8988T (cell line): ENCODE results near the gene STARD3NL.
"Not testable (repeated sequence)": the region's sequence is repeated elsewhere in the genome, so short reads cannot be mapped to it uniquely, and the experiment has no call there.

ENCODE experiments used
- DNase-seq: peaks from one replicate; pipeline ENCODE4 v3.0.0; 2011

Gene STARD3NL

DNA sequence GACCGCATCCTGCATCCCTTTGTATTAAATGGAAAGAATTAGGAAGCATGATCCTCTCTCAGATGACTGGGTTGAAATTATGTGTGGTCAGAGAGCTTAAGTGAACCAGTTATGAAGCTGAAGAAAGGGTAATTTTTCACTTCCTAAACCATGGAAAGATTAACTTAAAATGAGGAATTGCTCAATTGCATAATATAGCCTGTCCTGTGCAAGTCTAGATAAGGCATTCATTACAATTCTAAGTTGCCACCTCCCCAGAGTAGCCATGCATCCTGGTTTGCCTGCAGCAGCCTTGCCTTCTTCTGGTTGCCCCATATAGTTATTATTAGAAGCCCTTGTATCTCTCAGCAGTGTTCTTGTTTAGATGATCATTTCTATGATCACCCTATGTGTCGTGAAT lies 45.3 kb downstream of the STARD3NL start:
- no peak for DNase-seq

DNA sequence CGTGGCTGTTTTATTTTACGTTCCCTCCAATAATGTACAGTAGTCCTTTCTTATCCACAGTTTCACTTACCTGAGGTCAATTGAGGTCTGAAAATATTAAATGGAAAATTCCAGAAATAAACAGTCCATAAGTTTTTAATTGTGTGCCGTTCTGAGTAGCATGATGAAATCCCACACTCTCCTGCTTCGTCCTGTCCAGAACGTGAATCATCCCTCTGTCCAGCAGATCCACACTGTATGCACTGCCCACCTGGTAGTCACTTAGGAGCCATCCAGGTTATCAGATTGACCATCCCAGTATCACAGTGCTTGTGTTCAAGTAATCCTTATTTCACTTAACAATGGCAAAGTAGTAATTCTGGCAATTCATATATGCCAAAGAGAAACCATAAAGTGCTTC lies 46.3 kb downstream of the STARD3NL start:
- DNase-seq, result no peak

GRCh38 chr7:38229386-38229785 lies 51.3 kb downstream of the STARD3NL start:
- no peak for DNase-seq

GRCh38 chr7:38229884-38230642 lies 52.0 kb downstream of the STARD3NL start:
- no peak for DNase-seq

GRCh38 chr7:38232502-38233366 lies 54.7 kb downstream of the STARD3NL start:
- no peak for DNase-seq

GRCh38 chr7:38234759-38235158 lies 56.7 kb downstream of the STARD3NL start:
- not testable (repeated sequence) for DNase-seq

- DNase-seq, result no peak
Observed at GRCh38 chr7:38235606-38236005, 57.6 kb downstream of the STARD3NL start.

- not testable (repeated sequence) for DNase-seq
Observed at GRCh38 chr7:38239129-38239528, 61.1 kb downstream of the STARD3NL start.

GRCh38 chr7:38241071-38241470 lies 63.0 kb downstream of the STARD3NL start:
- no peak for DNase-seq

DNA sequence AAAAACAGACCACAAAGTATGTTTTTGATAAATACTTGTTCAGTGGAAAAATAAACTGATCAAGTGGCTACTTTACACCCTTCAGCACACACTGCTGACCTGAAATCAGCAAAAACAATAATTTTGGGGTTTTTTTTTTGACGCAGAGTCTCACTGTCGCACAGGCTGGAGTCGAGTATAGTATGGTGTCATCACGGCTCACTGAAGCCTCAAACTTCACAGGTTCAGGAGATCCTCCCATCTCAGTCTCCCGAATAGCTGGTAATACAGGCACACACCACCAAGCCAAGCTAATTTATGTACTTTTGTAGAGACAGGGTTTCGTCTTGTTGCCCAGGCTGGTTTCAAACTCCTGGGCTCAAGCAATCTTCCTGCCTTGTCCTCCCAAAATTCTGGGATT lies 64.8 kb downstream of the STARD3NL start:
- DNase-seq, result no peak

DNA sequence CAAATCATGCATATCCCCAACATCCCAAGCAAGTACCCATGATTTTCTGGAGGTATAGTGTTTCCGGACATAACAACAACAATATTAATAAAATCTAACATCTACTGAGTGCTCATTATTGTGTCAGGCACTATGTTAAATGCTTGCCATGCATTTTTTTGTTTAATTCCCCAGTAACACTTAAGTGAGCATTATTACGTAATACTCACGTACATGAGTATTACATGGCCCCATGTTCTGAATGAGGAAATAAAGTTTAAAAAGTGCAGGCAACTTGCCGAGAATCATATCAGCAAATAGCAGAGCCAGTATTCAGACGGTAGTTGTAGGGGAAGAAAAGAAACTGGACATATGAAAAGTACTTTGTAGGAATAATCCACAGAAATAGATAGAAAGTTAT lies 65.3 kb downstream of the STARD3NL start:
- not testable (repeated sequence) for DNase-seq

DNA sequence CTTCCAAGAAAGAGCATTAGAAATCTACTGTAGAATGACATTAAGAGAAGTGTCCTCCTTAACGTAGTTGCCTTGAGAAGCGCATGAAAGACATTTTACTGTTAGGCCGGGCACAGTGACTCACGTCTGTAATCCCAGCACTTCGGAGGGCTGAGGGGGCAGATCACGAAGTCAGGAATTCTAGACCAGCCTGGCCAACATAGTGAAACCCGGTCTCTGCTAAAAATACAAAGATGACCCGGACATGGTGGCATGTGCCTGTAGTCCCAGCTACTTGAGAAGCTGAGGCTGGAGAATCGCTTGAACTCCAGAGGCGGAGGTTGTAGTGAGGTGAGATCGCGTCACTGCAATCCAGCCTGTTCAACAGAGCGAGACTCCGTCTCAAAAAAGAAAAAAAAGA lies 66.5 kb downstream of the STARD3NL start:
- no peak for DNase-seq

GRCh38 chr7:38245409-38245977 lies 67.4 kb downstream of the STARD3NL start:
- no peak for DNase-seq

DNA sequence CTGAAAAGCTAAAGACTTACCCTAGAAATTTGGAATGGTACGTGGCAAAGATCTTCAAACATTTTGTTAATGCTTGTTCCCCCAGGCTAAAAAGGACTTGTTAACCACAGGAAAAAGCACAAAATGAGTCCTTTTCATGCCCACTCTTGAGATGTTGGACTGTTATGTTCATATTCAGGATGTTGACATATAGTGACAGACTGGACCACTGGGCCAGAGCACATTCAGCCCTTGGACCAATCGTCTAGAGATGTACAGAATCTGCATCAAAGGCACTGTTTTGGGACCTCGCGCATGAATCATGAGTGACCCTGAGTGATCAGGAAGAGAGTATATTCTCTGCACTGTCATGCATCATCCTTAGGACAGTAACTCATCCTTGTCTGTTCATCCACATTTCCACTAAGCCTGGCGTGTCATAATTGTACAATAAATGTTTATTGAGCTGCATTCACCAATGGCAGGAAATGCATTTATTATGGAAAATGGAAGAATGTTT lies 70.1 kb downstream of the STARD3NL start:
- DNase-seq, result no peak

- DNase-seq, result not testable (repeated sequence)
Observed at GRCh38 chr7:38249849-38250248, 71.8 kb downstream of the STARD3NL start.

DNA sequence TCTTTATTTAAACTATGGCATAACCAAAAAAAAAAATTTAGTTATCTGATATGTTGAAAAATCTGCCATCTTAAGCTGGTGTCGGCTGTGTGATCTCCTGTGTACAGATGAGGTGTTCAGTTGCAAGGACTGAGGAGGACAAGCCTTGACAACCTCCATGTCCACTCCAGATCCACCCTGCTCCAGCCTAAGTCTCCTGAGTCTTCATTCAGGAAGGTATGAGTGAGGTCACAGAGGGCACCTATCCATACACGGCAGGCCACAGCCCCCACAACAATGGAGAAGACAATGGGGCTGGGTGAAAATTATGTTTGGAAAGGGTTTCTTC lies 79.3 kb downstream of the STARD3NL start:
- no peak for DNase-seq

- not testable (repeated sequence) for DNase-seq
Observed at GRCh38 chr7:38259157-38259556, 81.1 kb downstream of the STARD3NL start.

DNA sequence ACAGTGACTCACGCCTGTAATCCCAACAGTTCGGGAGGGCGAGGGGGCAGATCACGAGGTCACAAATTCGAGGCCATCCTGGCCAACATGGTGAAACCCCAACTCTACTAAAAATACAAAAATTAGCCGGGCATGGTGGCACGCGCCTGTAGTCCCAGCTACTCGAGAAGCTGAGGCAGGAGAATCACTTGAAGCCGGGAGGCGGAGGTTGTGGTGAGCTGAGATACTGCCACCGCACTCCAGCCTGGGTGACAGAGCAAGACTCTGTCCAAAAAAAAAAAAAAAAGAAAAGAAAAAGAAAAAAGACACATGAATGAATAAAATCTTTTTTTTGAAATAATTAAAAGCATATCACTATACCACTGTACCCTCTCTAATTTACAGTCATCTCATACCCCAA lies 83.6 kb downstream of the STARD3NL start:
- not testable (repeated sequence) for DNase-seq

DNA sequence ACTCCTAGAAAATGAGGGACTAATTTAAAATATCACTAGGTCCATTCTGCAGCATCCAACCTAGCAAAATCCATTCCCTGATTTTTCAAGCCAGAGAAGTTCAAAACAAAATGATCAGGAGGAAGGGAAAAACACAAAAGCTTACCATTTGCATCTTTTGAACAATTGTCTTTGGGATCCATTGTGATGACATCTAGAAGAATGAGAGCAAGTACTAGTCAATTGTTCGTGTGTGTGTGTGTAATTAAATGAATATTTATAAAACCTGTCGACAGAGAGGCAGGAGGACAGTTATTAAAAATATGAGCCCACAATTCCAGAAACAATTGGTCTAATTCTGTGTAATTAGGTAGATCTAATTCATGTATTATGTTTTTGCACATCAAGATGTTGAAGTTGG lies 84.0 kb downstream of the STARD3NL start:
- not testable (repeated sequence) for DNase-seq

- no peak for DNase-seq
Observed at GRCh38 chr7:38262545-38262944, 84.5 kb downstream of the STARD3NL start.

GRCh38 chr7:38263274-38263673 lies 85.2 kb downstream of the STARD3NL start:
- DNase-seq, result not testable (repeated sequence)

GRCh38 chr7:38264602-38265001 lies 86.6 kb downstream of the STARD3NL start:
- not testable (repeated sequence) for DNase-seq

DNA sequence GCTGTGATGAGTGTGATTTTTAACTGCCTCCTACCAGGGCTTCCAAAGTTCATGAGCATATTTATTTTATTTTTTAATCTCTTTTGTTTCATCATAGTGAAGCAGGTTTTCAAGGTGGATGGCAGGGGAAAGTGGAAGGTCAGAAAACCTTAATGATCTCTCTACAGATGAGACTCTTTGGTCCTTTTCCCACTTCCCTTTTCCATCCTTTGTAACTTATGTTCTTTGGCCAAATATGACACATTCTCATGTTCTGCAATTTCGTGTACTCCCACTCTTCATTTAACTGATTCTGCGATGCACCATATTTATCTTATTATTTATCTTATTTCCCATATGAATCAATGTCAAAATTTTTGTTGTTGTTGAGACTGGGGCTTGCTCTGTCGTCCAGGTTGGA lies 87.9 kb downstream of the STARD3NL start:
- DNase-seq, result not testable (repeated sequence)
